Nephron progenitor cell (in vitro differentiated cells): ENCODE measurements around the gene MAN1A2.

Experiments
- DNase-seq: peaks from one replicate; pipeline ENCODE4 v3.0.0; 2021
- H3K27ac Mint-ChIP-seq: 2 replicates; pipeline ENCODE4 v1.8.0; 2021; ENCODE audit warnings: mild to moderate bottlenecking, moderate library complexity, mixed read lengths
- H3K27me3 Mint-ChIP-seq: 2 replicates; pipeline ENCODE4 v1.8.0; 2021; ENCODE audit warnings: mild to moderate bottlenecking, low read depth, mixed read lengths; ENCODE audit not compliant: poor library complexity
- H3K36me3 Mint-ChIP-seq: 2 replicates; pipeline ENCODE4 v1.8.0; 2021; ENCODE audit warnings: low read depth, mixed read lengths
- H3K4me1 Mint-ChIP-seq: 2 replicates; pipeline ENCODE4 v1.8.0; 2021; ENCODE audit warnings: mixed read lengths
- H3K4me3 Mint-ChIP-seq: 2 replicates; pipeline ENCODE4 v1.8.0; 2021; ENCODE audit warnings: mild to moderate bottlenecking, moderate library complexity, mixed read lengths
- H3K9me3 Mint-ChIP-seq: 2 replicates; pipeline ENCODE4 v1.8.0; 2021; ENCODE audit warnings: mild to moderate bottlenecking, moderate library complexity, mixed read lengths
- TF ChIP-seq, protein P1 (sequence below): fragments of 200-600 bp; sonication (generic); IDR thresholded peaks from 2 replicates; pipeline ENCODE4 v1.5.0; 2021; ENCODE audit warnings: antibody characterized with exemption

The MAN1A2 gene

DNA sequence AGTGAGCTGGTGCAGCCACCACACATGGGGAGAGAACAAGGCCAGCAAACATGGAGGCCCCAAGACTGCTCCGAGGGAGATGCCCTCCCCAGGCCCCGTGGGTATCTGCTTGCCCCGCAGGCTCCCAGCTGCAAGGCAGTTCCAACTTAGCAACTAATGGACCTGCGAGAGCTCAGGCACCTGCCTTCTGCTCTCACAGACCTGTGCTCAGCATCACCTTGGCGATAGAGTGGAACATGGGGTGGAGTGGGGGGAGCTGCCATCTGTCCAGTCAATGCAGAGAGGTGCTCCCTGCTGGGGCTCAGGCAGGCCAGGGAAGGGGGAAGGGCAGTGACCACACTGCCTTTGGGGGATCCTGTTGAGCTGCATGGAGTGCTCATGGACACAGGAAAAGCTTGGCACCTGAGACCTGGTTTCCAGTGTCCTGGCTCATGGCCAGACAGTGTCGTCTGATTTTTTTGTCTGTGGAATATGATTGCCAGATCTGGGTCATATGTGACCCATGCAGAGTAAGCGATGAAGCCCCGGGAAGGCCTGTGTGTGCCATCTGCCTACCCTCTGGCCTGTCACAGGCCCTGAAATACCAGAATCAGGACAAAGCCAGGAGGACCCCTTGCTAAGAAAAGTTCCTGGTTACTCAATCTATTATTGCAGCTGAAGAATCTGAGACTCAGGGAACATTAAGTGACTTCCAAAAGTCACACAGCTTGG lies 198.7 kb downstream of the MAN1A2 start:
- H3K4me3 Mint-ChIP-seq, result no peak overlapping the region
- no peak overlapping the region for H3K27ac Mint-ChIP-seq
- H3K9me3 Mint-ChIP-seq, result no peaks in the 10 kb centered on the region
- DNase-seq, result no peak
- TF ChIP-seq, protein P1, sequence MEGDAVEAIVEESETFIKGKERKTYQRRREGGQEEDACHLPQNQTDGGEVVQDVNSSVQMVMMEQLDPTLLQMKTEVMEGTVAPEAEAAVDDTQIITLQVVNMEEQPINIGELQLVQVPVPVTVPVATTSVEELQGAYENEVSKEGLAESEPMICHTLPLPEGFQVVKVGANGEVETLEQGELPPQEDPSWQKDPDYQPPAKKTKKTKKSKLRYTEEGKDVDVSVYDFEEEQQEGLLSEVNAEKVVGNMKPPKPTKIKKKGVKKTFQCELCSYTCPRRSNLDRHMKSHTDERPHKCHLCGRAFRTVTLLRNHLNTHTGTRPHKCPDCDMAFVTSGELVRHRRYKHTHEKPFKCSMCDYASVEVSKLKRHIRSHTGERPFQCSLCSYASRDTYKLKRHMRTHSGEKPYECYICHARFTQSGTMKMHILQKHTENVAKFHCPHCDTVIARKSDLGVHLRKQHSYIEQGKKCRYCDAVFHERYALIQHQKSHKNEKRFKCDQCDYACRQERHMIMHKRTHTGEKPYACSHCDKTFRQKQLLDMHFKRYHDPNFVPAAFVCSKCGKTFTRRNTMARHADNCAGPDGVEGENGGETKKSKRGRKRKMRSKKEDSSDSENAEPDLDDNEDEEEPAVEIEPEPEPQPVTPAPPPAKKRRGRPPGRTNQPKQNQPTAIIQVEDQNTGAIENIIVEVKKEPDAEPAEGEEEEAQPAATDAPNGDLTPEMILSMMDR, result no peak
- peaks cover 4% of the 10 kb centered on the region for H3K27me3 Mint-ChIP-seq
- H3K4me1 Mint-ChIP-seq, result peaks cover 5% of the 10 kb centered on the region
- H3K36me3 Mint-ChIP-seq, result no peaks in the 10 kb centered on the region

DNA sequence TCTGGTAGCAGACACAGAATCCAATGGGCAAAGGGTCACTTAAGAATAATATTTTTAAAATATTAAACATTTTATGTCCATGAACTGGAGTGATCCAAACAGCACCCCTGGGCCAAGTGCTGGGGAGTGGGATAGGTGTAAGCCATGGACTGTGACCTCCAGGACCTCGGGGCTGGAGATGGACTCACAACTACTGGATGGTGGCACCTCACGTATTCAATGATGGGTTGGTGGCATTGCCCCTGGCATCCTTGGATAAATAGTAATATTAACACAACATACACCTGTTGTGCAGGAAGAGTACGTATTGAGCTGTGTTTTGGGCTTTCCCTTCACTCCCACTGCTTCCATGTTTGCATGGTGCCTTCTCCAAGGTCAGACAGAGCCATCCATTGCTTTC lies 199.3 kb downstream of the MAN1A2 start:
- no peaks in the 10 kb centered on the region for H3K36me3 Mint-ChIP-seq
- H3K27me3 Mint-ChIP-seq, result peaks cover 4% of the 10 kb centered on the region
- DNase-seq, result no peak
- TF ChIP-seq, protein P1, result no peak
- H3K27ac Mint-ChIP-seq, result no peak overlapping the region
- H3K4me3 Mint-ChIP-seq, result no peak overlapping the region
- H3K4me1 Mint-ChIP-seq, result peaks cover 8% of the 10 kb centered on the region
- H3K9me3 Mint-ChIP-seq, result no peaks in the 10 kb centered on the region

DNA sequence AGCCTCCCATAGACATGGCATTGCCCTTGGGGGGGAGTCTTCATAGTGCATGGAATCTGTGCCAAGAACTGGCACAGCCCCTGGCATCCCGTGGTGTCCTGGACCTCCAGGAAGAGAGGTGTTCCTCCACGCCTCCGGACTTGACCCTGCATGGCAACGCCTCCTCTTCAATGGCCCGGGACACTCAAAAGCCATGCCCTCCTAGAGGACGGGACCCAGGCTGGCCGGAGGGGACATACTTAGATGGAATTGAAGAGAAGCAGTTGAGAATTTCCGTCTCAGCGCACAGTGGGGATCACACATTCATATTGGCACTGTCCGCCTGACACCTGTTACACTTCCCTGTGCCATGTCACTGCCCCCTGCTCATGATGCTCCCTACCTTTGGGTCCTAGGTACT lies 200.2 kb downstream of the MAN1A2 start:
- DNase-seq, result no peak
- Mint-ChIP-seq H3K36me3 (no peaks in the 10 kb centered on the region), H3K4me3 (no peak overlapping the region), H3K9me3 (no peaks in the 10 kb centered on the region), H3K4me1 (peaks cover 12% of the 10 kb centered on the region), H3K27me3 (peaks cover 4% of the 10 kb centered on the region), H3K27ac (no peak overlapping the region)
- TF ChIP-seq, protein P1, result no peak

DNA sequence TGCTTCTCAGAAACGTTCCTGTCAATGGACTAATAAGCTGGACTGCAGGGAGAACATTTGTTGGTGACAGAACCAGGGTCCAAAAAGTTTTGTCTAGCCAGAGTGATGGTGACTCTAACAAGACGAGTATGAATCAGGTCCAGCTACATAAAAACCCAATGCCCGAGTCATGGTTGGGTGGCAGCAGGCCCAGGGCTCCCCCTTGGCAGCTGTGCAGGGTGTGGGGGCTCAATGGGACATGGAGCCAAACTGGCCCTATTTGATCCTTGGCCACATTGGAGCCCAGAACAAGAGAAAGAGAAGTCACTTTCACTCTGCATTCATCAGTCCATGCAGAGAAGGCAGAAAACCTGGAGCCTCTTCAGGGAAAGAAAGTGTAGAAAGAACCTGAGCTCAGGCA lies 200.7 kb downstream of the MAN1A2 start:
- H3K9me3 Mint-ChIP-seq, result no peaks in the 10 kb centered on the region
- H3K27me3 Mint-ChIP-seq, result peaks cover 4% of the 10 kb centered on the region
- peaks cover 12% of the 10 kb centered on the region for H3K4me1 Mint-ChIP-seq
- H3K36me3 Mint-ChIP-seq, result no peaks in the 10 kb centered on the region
- no peak for DNase-seq
- TF ChIP-seq, protein P1, result no peak
- no peak overlapping the region for H3K27ac Mint-ChIP-seq
- H3K4me3 Mint-ChIP-seq, result no peak overlapping the region

DNA sequence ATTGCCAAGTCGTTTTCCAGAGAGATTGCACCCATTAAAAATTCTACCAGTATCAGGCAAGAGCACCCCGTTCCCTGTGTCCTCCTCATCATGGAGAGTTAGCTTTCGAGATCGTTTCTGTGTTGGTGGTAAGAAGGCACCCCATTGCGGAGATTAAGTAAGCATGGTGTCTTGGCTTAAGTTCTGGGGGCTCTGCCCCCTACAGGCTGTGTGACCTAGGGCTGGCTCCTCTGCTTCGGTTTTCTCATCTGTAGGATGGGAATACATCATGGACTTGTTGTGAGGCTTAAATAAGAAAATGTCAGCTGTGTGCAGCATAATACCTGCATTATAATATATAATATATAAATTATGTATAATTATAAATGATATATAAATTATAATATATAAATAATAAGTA lies 201.8 kb downstream of the MAN1A2 start:
- H3K27ac Mint-ChIP-seq, result no peak overlapping the region
- DNase-seq, result no peak
- no peaks in the 10 kb centered on the region for H3K36me3 Mint-ChIP-seq
- H3K9me3 Mint-ChIP-seq, result no peaks in the 10 kb centered on the region
- H3K4me1 Mint-ChIP-seq, result peaks cover 7% of the 10 kb centered on the region
- H3K27me3 Mint-ChIP-seq, result peaks cover 4% of the 10 kb centered on the region
- H3K4me3 Mint-ChIP-seq, result no peak overlapping the region
- TF ChIP-seq, protein P1, result no peak

DNA sequence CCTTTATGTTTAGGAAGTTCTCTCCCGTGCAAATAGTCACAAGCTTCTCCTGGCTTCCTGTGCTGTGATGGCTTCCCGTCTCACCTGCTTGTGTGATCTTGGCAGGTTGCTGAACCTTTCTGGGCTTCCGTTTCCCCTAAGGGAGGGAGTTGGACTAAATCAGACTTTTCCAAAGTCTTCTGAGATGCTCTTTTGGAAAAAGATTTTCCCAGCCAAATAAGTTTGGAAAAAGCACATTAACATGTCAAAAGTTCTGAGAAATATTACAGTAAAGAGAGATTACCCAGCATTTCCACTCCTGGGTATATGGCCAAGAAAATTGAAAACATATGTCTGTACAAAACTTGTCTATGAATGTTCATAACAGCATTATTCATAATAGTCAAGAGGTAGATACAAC lies 202.6 kb downstream of the MAN1A2 start:
- H3K36me3 Mint-ChIP-seq, result no peaks in the 10 kb centered on the region

More for the DNA sequence above, 202.6 kb downstream of the MAN1A2 start:
- peaks cover 14% of the 10 kb centered on the region for H3K4me1 Mint-ChIP-seq
- H3K27me3 Mint-ChIP-seq, result no peaks in the 10 kb centered on the region
- H3K27ac Mint-ChIP-seq, result no peak overlapping the region
- no peaks in the 10 kb centered on the region for H3K9me3 Mint-ChIP-seq
- no peak overlapping the region for H3K4me3 Mint-ChIP-seq
- no peak for DNase-seq
- TF ChIP-seq, protein P1, result no peak
